MM.1S (cell line): Measurements from ENCODE around the gene IGSF10.
A peak's percentile ranks its signal among the peaks of the same experiment; 100 is the strongest.

Experiments
- DNase-seq: peaks from one replicate; pipeline ENCODE4 v3.0.0-alpha.2; 2015
- H2AFZ ChIP-seq: fragments of 300-600 bp; sonication (generic); 2 replicates; pipeline ENCODE4 v1.6.0; 2016; ENCODE audit warnings: antibody characterized with exemption, low read length
- H3F3A ChIP-seq: fragments of 300-600 bp; sonication (generic); 2 replicates; pipeline ENCODE4 v1.6.1; 2016; ENCODE audit warnings: mild to moderate bottlenecking, antibody characterized with exemption, low read length, moderate library complexity, mixed read lengths; ENCODE audit not compliant: insufficient read depth
- H3K27ac ChIP-seq: fragments of 300-600 bp; sonication (generic); 2 replicates; pipeline ENCODE4 v1.5.1; 2016; ENCODE audit warnings: mild to moderate bottlenecking, low read length
- H3K27me3 ChIP-seq: fragments of 300-600 bp; sonication (generic); replicated peaks from 2 replicates; pipeline ENCODE4 v1.6.0; 2016; ENCODE audit warnings: low read length; ENCODE audit not compliant: insufficient read depth
- H3K36me3 ChIP-seq: fragments of 300-600 bp; sonication (generic); replicated peaks from 2 replicates; pipeline ENCODE4 v1.6.1; 2016; ENCODE audit warnings: mild to moderate bottlenecking, low read length, mixed read lengths; ENCODE audit not compliant: insufficient read depth
- H3K4me1 ChIP-seq: fragments of 300-600 bp; sonication (generic); 2 replicates; pipeline ENCODE4 v1.6.1; 2016; ENCODE audit warnings: low read length, mixed read lengths
- H3K4me2 ChIP-seq: fragments of 300-600 bp; sonication (generic); 2 replicates; pipeline ENCODE4 v1.6.0; 2016; ENCODE audit warnings: low read depth, low read length
- H3K4me3 ChIP-seq: fragments of 300-600 bp; sonication (generic); 2 replicates; pipeline ENCODE4 v1.5.1; 2016; ENCODE audit warnings: low read length, mixed read lengths
- H3K79me2 ChIP-seq: fragments of 300-600 bp; sonication (generic); 2 replicates; pipeline ENCODE4 v1.6.1; 2016; ENCODE audit warnings: mixed run types, low read length, mixed read lengths
- H3K9ac ChIP-seq: fragments of 300-600 bp; sonication (generic); 2 replicates; pipeline ENCODE4 v1.6.1; 2016; ENCODE audit warnings: low read length, mixed read lengths
- H3K9me2 ChIP-seq: fragments of 300-600 bp; sonication (generic); replicated peaks from 2 replicates; pipeline ENCODE4 v1.6.1; 2016; ENCODE audit warnings: mild to moderate bottlenecking, low read length, mixed read lengths; ENCODE audit not compliant: insufficient read depth
- H3K9me3 ChIP-seq: fragments of 300-600 bp; sonication (generic); replicated peaks from 2 replicates; pipeline ENCODE4 v1.6.1; 2016; ENCODE audit warnings: mild to moderate bottlenecking, low read length, mixed read lengths; ENCODE audit not compliant: insufficient read depth
- H4K20me1 ChIP-seq: fragments of 300-600 bp; sonication (generic); 2 replicates; pipeline ENCODE4 v1.6.1; 2016; ENCODE audit warnings: mild to moderate bottlenecking, low read length, moderate library complexity, mixed read lengths; ENCODE audit not compliant: insufficient read depth
- EZH2 ChIP-seq: fragments of 300-600 bp; sonication (generic); optimal IDR thresholded peaks from 2 replicates; pipeline ENCODE3; 2017; ENCODE audit warnings: low read depth, mild to moderate bottlenecking, antibody characterized with exemption, low read length, mixed read lengths
- EZH2phosphoT487 ChIP-seq: fragments of 300-600 bp; sonication (generic); IDR thresholded peaks from 2 replicates; pipeline ENCODE4 v1.6.1; 2018; ENCODE audit warnings: antibody characterized with exemption, low read length
- TF ChIP-seq, protein P1 (sequence below): fragments of 300-600 bp; sonication (generic); IDR thresholded peaks from 2 replicates; pipeline ENCODE4 v1.5.1; 2016; ENCODE audit warnings: antibody characterized with exemption, low read length, mixed read lengths

The IGSF10 gene

DNA sequence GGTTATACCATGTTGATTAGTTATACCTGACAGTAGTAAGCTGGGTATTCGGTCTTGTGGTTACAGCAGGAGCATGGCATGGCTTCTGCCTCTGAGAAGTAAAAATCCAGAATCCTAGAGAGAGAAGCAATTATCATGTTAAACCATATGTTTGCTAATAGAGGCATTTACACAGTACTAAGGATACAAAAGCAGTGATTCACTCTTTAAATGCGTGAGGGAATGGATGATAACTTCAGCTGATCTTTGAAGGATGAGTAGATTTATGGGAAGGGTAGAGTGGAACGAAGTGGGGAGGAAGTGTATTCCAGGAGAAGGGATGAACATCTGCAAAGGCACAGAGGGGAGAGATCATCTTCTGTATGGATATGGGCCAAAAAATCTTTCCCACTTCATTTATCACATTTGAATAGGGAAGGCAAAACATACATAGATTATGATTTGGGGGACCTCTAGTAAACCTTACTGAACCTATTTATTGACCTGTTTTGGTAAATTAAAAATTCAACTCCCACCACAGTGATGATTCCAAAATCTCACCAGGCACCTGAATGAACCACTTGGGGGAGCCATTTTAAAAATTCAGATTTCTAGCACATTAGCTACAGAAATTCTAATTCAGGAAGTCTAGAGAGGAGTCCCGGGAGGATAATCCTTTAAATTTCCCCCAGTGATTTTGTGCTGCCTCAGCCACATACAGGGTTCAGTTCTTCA lies 35.1 kb downstream of the IGSF10 start:
- Histone ChIP-seq H3K4me3 (no peak overlapping the region), H4K20me1 (no peaks in the 10 kb centered on the region), H3K9me3 (no peaks in the 10 kb centered on the region), H3K27me3 (no peaks in the 10 kb centered on the region), H3K4me2 (no peak overlapping the region; the same call in 1 of the 2 replicates), H3K79me2 (no peaks in the 10 kb centered on the region), H3K9me2 (no peaks in the 10 kb centered on the region), H3K36me3 (no peaks in the 10 kb centered on the region), H3K27ac (no peak overlapping the region), H3K9ac (no peak overlapping the region), H3F3A (no peaks in the 10 kb centered on the region), H3K4me1 (no peaks in the 10 kb centered on the region; the same call in 1 of the 2 replicates), H2AFZ (0 out of 2 replicates have a peak overlapping the region, but pooled peaks have one; percentile 15)
- no peak for TF ChIP-seq EZH2phosphoT487
- TF ChIP-seq, protein P1, sequence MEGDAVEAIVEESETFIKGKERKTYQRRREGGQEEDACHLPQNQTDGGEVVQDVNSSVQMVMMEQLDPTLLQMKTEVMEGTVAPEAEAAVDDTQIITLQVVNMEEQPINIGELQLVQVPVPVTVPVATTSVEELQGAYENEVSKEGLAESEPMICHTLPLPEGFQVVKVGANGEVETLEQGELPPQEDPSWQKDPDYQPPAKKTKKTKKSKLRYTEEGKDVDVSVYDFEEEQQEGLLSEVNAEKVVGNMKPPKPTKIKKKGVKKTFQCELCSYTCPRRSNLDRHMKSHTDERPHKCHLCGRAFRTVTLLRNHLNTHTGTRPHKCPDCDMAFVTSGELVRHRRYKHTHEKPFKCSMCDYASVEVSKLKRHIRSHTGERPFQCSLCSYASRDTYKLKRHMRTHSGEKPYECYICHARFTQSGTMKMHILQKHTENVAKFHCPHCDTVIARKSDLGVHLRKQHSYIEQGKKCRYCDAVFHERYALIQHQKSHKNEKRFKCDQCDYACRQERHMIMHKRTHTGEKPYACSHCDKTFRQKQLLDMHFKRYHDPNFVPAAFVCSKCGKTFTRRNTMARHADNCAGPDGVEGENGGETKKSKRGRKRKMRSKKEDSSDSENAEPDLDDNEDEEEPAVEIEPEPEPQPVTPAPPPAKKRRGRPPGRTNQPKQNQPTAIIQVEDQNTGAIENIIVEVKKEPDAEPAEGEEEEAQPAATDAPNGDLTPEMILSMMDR: peak; percentile 53
- no peak for DNase-seq

DNA sequence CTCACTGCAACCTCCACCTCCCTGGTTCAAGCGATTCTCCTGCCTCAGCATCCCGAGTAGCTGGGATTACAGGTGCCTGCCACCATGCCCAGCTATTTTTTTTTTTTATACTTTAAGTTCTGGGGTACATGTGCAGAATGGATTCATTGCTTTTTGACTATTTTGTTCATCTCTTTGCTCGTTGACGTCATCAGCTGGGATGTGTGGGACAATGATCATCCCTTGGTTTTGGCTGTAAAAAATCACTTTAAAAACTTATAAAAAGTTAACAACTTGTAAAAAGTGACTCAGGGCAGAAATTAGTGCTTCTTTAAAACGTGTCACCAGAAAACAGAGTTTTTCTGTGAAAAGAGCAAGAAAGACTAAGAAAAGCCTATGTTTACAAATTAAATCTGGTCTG lies 37.8 kb downstream of the IGSF10 start:
- Histone ChIP-seq H2AFZ (no peak overlapping the region), H3K79me2 (no peaks in the 10 kb centered on the region)
- no peak for DNase-seq

DNA sequence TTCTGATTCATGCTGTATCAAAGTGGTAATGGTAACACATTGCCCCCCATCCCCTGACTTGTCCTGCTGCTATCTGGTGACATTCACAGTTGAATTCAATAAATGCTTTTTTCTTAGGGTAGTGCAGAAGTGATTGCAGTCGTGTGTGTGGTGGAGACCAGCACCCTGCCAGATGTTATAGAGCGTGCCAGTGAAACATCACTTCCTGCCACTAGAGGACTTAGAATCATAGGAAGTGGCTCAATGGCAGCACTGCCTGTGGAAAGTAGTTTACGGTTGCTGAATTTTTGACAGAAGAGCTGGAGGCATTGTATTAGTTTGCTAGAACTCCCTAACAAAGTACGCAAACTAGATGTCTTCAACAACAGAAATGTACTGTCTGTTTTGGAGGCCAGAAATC lies 38.9 kb downstream of the IGSF10 start:
- no peaks in the 10 kb centered on the region; the same call in 1 of the 2 replicates for H3K4me1 ChIP-seq
- no peaks in the 10 kb centered on the region for H3K9me3 ChIP-seq
- H3K27ac ChIP-seq: no peak overlapping the region
- no peaks in the 10 kb centered on the region for H3F3A ChIP-seq
- DNase-seq: no peak
- TF ChIP-seq, protein P1: no peak
- no peak for TF ChIP-seq EZH2phosphoT487
- TF ChIP-seq EZH2: no peak
- H3K4me2 ChIP-seq: no peak overlapping the region
- no peaks in the 10 kb centered on the region for H3K79me2 ChIP-seq
- no peak overlapping the region for H3K4me3 ChIP-seq
- no peak overlapping the region for H2AFZ ChIP-seq
- H3K36me3 ChIP-seq: no peaks in the 10 kb centered on the region
- no peaks in the 10 kb centered on the region for H3K27me3 ChIP-seq
- H4K20me1 ChIP-seq: no peaks in the 10 kb centered on the region
- no peak overlapping the region for H3K9ac ChIP-seq
- H3K9me2 ChIP-seq: no peaks in the 10 kb centered on the region

More for the DNA sequence above, 37.8 kb downstream of the IGSF10 start:
- H3K9ac ChIP-seq: no peak overlapping the region
- H3K4me1 ChIP-seq: no peaks in the 10 kb centered on the region; the same call in 1 of the 2 replicates
- no peak for TF ChIP-seq EZH2
- TF ChIP-seq, protein P1: no peak
- H3K9me2 ChIP-seq: no peaks in the 10 kb centered on the region
- H3K4me2 ChIP-seq: no peak overlapping the region
- no peak overlapping the region for H3K4me3 ChIP-seq
- H3K27me3 ChIP-seq: no peaks in the 10 kb centered on the region
- H3K9me3 ChIP-seq: no peaks in the 10 kb centered on the region
- H3F3A ChIP-seq: no peaks in the 10 kb centered on the region
- no peak overlapping the region for H3K27ac ChIP-seq
- no peaks in the 10 kb centered on the region for H4K20me1 ChIP-seq
- H3K36me3 ChIP-seq: no peaks in the 10 kb centered on the region
